Fibroblast of pulmonary artery (primary cell): ENCODE data around the gene OR2A5.

Experiments
- DNase-seq: peaks from one replicate; pipeline ENCODE4 v3.0.0-alpha.2; 2010; ENCODE audit warnings: low read depth
- H3K4me3 ChIP-seq: replicated peaks from 2 replicates; pipeline ENCODE4 v1.5.1; 2011; ENCODE audit warnings: low read depth, mild to moderate bottlenecking, control low read depth, low read length, moderate library complexity
- CTCF ChIP-seq: IDR thresholded peaks from 2 replicates; pipeline ENCODE4 v1.5.1; 2011; ENCODE audit warnings: mild to moderate bottlenecking, control low read depth, low read length, inconsistent platforms; ENCODE audit errors: missing control alignments

The OR2A5 gene

DNA sequence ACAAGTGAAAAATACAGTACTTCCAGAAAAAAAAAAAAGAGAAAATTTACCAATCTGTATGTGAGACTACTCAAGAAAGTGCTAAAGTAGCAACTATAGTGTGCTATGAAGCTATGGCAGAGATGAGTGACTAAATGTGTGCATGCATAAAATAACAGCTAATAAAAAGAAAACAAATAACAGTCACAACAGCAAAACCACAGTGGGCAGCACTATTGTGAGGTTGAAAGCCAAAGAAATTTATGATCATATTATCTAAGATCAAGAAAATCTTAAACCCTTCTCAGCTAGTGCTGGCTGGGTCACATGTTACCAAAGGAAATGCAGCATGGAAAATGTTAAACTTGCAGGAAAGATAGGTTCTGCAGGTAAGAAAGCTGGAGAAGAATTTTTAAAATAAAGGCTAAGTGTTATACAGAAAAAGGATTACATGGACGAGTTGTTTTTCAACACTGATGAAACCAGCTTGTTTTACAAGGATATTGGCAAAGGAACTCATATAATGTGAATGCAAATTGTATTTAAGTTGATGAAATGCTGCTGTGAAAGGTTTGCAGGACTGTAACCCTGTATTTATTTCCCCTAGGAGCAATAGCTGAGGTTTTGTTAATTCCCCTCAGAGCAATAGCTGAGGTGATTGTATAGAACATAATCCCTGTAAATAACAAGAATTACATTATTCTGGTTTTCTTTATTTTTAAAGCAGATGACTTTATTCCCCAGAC, 15.6 kb upstream of the OR2A5 start:
- no peak for DNase-seq
- TF ChIP-seq CTCF, result no peak
- H3K4me3 ChIP-seq, result no peak overlapping the region

- no peak for TF ChIP-seq CTCF
- H3K4me3 ChIP-seq, result no peak overlapping the region
- DNase-seq, result no peak
Observed at GRCh38 chr7:144035385-144035784, 13.4 kb upstream of the OR2A5 start.

DNA sequence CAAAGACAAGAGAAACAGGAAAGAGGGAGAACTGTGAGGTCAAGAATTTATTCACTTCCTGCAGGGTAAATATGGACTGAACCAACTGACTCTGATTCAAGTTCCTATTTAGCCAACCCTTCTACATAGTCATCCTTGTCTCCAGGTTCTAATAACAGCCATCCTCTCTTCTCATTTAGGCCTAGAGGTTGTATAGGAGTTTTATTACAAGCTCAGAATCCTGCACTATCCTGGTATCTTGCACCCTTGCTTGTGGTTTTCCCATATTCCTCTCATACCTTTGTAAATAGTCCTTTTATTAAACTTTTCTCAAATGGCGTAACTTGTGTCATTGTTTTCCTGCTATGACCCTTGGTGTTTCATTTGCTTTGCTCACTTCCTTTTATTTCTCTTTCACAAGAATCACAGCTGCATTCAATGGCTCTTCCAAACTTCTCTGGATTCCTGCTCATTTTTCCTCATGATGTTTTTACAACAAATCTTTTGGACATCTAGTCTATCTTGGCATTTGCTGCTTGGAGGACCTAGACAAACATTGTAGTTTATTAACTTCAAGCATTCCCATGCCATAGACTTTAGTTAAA, 12.4 kb upstream of the OR2A5 start:
- TF ChIP-seq CTCF, result no peak
- H3K4me3 ChIP-seq, result no peak overlapping the region
- DNase-seq, result peak; percentile 61

DNA sequence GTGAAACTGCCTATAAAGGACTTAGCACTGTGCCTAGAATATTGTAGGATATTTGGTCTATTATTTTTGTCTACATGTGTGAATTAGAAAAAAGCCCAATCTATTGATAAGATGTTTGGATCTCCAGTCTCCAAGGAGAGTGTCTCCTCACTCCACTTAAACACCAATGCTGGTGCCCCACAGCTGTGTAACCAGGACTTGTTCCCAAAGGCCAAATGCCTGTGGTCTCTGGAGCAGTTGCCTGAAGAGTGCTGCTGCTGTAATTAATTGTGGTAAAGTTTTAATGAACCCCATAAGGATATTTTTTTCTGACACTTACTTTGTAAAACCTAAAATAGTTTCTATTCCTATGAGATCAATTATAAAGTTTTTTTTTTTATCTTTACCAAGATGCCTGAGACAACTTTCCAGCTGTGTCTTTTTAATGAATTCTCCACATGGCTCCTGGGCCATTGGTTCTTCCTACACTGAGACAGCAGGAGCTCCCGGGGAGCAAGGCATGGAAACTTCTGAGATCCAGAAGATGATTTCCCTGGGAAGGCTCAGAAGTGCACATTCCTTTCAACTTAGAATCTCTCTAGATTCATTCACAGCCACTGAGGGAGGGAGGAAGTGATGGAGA, 11.2 kb upstream of the OR2A5 start:
- no peak for DNase-seq
- H3K4me3 ChIP-seq, result no peak overlapping the region
- no peak for TF ChIP-seq CTCF

- DNase-seq, result no peak
- H3K4me3 ChIP-seq, result no peak overlapping the region
- no peak for TF ChIP-seq CTCF
Observed at GRCh38 chr7:144038887-144039286, 9.9 kb upstream of the OR2A5 start.

- DNase-seq, result no peak
- TF ChIP-seq CTCF, result no peak
- H3K4me3 ChIP-seq, result no peak overlapping the region
Observed at GRCh38 chr7:144049491-144049890, 743 bp downstream of the OR2A5 start.
